Measurements from ENCODE around the gene USP34.
"Not testable (repeated sequence)": the region's sequence is repeated elsewhere in the genome, so short reads cannot be mapped to it uniquely, and the experiment has no call there.

USP34 gene

GRCh38 chr2:61426267-61426897, 44.5 kb downstream of the USP34 start:
- DNase-seq (ENCODE audit: low read depth in 2 of 2), result peak; percentile 29 to 41

DNA sequence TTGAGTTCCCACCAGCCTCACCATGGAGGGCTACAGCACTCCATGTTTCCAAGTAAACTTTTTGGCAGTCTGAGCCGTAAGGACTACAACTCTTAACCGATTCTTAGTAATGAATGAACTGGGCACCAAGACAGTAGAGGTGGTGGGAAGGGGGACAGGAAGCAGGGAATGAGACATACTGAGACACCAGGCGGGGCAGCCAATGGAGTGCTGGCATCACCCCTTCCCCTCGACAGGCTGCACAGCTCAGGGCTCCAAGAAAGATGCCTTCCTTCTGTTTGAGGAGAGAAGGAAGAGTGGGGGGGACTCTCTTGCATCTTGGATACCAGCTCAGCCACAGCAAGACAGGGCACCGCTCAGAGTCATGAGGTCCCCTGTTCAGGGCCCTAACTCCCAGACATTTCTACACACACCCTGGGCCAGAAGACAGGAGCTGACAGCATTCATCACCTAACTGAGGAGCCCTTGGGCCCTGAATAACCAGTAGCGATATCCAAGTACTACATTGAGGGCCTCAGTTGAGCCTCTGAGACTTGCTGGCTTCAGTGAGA, 45.2 kb downstream of the USP34 start:
- no peak for DNase-seq (ENCODE audit: low read depth in 2 of 2)

DNA sequence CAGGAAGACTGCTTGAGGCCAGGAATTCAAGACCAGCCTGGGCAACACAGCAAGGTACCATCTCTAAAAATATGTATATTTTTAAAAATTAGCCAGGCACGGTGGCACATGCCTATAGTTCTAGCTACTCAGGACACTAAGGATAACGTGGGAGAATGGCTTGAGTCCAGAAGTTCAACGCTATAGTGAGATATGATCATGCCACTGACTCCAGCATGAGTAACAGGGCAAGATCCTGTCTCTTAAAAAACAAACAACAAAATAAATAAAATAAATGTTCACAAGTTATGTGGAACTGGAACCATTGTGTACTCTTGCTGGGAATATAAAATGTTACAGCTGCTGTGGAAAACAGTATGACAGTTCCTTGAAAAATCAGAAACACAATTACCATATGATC, 47.2 kb downstream of the USP34 start:
- DNase-seq (ENCODE audit: low read depth in 2 of 2), result no peak

GRCh38 chr2:61421611-61422010, 49.3 kb downstream of the USP34 start:
- no peak for DNase-seq (ENCODE audit: low read depth in 2 of 2)

DNA sequence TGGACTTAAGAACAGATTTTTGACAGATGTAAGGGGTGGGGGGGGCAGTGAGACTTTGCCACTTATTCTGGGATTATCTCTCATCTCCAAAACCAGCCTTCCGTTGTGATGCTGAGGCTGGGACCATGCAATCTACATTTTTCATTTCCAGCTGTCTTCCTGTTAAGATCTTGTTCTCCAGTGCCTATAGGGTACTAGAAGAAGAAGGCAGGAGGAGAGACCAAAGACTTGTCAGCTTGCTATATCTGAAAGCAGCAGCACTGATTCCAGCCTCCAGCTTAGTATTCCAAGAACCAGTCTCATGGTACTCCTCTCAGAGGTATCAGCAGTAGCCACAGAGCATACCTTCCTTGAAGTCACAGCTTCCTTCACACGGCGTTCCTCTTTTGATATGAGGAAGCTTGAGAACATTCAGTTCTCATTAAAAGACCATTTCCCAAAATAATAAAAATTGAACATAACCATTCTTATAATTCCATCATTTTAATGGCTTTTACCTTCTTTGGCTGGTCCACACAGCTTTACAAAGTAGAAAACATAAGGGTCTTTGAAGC, 49.8 kb downstream of the USP34 start:
- no peak for DNase-seq (ENCODE audit: low read depth in 2 of 2)

GRCh38 chr2:61419570-61419969, 51.3 kb downstream of the USP34 start:
- no peak for DNase-seq (ENCODE audit: low read depth in 2 of 2)

DNA sequence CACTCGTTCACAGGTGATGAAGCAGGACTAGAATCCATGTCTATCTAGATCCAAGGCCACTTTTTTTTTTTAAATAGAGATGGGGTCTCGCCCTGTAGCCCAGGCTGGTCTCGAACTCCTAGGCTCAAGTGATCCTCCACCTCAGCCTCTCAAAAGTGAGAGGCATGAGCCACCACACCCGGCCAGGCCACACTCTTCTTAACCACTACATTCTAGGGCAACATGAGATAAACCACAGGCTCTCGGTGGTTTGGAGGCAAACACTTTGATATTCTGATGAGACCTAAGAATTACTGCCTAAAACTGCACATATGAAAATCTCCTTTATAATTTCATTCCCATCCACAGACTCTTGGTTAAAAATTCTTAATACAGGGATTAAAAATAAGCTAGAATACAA, 51.8 kb downstream of the USP34 start:
- no peak for DNase-seq (ENCODE audit: low read depth in 2 of 2)

DNA sequence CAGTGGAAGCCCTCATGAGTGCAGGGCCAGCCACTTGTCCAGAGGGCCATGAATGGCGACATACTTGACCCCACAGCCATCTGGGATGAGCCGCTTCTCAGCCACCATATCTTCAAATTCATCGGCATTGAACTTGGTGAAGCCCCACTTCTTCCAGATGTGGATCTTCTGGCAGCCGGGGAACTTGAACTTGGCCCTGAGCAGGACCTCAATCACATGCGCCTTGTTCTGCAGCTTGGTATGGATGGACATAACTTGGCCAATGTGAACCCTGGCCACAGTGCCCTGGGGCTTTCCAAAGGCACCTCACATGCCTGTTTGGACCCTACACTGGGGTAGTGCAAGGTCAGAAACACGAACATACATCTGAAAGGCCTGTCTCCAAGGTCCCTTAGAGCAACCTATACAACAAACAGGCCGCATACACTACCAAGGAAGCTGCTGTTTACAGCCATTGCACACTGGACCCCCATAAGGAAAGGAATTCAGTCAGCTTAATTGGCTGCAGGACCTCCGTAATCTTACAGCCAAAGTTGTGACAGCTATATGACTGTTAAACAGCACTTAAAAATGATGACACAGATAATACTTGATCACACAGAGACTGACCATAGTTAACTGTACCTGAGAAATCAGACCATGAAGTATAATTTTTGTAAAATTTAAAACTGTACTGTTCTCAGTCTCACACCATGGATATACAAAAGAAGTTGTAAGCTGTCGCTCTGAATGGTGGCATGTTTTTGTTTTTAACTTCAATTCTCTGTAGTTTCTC, 53.8 kb downstream of the USP34 start:
- DNase-seq (ENCODE audit: low read depth in 2 of 2), result no peak

DNA sequence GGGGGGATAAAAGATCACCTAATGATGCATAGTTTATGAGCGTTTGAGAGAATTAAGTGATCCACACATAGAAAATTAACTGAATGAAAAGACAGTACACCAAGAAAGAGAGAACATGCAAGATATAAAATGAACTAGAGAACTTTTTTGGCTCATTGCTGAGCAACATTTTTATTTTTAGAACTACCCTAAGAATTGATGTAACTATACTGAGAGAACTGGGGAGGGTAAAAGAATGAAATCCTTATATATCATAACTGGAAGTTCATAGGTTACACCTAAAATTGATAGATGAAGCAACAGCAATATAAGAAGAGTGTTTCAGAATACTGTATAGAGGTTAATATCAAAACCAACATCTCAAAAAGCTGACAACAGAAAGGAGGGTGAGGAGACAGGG, 55.6 kb downstream of the USP34 start:
- no peak for DNase-seq (ENCODE audit: low read depth in 2 of 2)

DNA sequence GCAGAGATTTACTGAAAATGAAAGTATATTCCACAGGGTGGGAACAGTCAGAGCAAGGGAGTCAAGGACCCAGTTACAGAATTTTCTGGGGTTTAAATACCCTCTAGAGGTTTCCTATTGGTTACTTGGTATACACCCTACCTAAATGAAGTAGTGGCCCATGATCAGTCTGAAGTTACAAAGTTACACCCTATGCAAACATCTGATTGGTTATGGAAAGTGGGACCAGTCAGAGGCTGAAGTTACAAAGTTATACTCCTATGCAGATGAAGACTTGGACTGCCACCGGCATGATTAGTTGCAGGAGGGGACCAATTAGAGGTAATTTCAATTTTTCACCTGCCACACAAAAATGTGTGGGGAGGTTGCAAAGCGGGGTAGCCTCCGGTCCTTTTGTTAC, 56.2 kb downstream of the USP34 start:
- DNase-seq (ENCODE audit: low read depth in 2 of 2), result no peak

DNA sequence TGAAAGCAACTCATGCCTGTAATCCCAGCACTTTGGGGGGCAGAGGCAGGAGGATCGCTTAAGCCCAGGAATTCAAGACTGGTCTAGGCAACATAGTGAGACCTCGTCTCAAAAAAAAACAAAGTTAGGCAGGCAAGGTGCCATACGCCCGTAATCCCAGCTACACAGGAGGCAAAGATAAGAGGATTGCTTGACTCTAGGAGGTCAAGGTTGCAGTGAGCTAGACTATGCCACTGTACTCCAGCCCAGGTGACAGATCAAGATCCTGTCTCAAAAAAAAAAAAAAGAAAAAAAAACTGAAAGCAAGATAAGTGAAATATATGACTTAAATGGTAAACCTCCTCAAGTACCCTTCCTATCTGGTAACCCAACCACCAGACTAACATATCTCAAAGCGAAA, 59.8 kb downstream of the USP34 start:
- no peak for DNase-seq (ENCODE audit: low read depth in 2 of 2)

- no peak for DNase-seq (ENCODE audit: low read depth in 2 of 2)
These were observed 60.7 kb downstream of the USP34 start for GRCh38 chr2:61410185-61410584.

DNA sequence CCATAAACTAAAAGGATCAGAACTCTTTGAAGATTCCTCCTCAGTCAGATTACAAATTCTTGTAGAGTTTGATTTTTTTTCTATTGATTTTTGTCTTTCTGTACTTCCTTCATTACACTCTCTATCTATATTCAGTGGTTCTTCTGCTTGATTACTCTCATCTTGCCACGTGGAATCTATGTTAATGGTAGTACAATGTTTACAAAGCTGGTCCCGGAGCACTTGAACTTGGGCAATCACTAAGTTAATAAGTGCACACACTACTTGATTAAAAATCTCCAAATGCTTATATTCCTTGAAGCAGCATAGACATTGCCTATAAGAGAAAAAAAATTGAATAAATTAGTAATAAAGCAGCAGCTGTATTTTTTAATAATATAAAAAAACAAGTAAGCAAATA, 65.1 kb downstream of the USP34 start:
- no peak for DNase-seq (ENCODE audit: low read depth in 2 of 2)

DNA sequence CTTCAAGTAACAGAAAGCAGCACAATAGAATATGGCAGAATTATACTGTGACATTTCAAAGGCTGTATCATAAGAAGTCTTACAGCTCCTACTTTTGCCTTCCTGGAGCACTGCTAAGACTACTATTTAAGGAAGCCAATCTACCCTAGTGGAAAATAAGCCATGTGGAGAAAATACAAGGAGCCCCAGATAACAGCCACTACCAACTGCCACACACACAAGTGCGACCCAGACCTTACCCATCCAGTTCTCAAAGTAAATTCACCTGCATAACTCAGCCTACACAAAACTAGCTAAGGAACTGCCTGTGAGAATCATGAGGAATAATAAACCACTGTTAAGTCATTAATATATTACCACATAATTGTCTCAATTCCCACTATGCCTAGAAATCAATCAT, 66.4 kb downstream of the USP34 start:
- DNase-seq (ENCODE audit: low read depth in 2 of 2), result no peak

DNA sequence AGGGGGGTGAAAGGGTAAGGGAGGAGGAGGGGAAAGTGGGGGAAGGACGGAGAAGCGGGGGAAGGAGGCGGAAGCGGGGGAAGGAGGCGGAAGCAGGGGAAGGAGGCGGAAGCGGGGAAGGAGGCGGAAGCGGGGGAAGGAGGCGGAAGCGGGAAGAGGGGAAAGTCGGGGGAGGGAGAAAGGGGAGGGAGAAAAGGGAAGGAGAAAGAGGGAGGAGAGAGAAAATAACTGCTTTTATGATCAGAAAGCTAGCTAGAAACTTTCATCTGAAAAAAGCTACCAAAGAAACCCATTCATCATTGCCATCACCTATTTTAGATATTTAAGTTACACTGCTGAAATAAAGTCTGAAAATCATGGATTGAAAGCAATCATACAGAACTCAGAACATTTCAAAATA, 72.5 kb downstream of the USP34 start:
- DNase-seq (ENCODE audit: low read depth in 2 of 2), result no peak

GRCh38 chr2:61396005-61396404, 74.9 kb downstream of the USP34 start:
- no peak for DNase-seq (ENCODE audit: low read depth in 2 of 2)

GRCh38 chr2:61387588-61387987, 83.3 kb downstream of the USP34 start:
- DNase-seq (ENCODE audit: low read depth in 2 of 2), result not testable (repeated sequence)

- DNase-seq (ENCODE audit: low read depth in 2 of 2), result not testable (repeated sequence)
These were observed 90.0 kb downstream of the USP34 start for GRCh38 chr2:61380882-61381197.

DNA sequence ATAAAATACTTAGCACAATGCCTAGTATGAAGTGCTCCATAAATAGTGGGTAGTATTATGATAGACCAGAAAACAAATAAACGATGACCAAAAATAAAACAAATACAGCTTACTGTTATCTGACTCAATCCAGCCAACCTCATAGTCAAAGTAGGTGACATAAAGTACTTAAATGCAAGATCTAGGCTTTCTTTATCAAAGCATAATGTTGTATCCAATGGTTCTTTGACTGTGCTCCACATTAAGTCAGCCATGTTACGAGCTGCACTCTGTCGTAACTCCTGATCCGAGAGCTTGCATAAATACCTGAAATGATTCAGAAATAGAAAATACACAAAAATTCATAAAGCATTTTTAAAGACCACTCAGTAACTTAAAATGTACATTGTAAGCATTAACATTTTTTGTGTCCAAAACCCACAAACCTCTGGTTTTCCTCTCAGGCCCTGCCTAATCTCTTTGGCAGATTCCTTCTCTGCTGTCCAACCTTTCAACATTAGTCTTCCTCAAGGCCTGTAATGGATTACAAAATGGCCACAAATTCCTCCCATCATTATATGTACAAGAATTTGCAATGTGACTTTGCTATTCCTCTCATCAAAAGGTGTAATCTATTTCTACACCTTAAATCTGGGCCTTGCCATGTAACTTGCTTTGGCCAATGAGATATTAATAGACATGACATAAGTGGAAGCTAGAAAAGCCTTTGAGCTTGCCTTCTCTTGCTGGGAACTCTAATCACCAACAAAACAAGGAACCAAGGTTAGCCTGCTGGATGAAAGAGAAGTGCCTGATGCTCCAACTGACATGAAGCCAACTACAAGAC, 90.6 kb downstream of the USP34 start:
- DNase-seq (ENCODE audit: low read depth in 2 of 2), result no peak

DNA sequence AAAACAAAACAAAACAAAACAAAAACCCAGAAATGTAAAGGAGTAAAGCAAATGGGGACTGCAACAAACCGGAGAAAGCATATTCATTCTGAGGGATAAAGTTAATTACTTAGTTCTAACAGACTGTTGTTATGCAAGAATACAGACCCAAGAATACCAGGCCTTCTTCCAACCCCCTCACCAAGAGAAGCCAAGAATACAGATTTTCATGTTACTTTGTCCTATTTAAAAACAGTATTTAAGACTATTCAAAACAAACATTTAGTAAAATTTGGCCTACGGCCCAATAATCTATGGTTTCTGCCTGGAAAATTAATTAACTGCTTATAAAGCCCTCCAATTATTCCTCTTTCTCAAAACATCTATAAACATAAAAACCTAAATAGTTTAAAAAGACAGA, 91.4 kb downstream of the USP34 start:
- no peak for DNase-seq (ENCODE audit: low read depth in 2 of 2)

GRCh38 chr2:61378281-61378680, 92.6 kb downstream of the USP34 start:
- DNase-seq (ENCODE audit: low read depth in 2 of 2), result no peak

- DNase-seq (ENCODE audit: low read depth in 2 of 2), result no peak
These were observed 93.8 kb downstream of the USP34 start for GRCh38 chr2:61377046-61377445.

Measured in stimulated activated CD4-positive, alpha-beta T cell treated with anti-CD3 and anti-CD28 coated beads, Interleukin-1b, Interleukin-23, amount 100 ng/mL, for 1 hour (primary cell).